ENCODE results near the gene INSIG2.

DNA sequence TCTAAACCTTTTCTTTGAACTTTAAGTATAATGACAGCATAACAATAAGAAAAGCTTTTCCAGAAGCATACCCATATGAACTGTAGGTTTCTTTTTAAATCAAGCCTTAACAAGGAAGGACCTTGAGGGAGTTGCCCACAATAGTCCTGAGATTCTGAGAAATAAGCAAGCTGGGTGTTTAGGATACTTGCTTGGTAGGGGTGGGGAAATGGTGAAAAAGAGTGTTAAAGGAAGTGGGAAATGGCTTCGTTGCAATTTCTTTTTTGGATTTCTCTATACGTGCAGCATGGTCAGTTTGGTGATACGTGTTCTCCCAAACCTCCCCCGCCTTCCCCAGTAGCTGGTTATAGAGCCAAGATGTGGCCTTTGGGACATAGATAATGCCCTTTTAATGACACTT, 17.2 kb downstream of the INSIG2 start:
- TF ChIP-seq, protein P1, sequence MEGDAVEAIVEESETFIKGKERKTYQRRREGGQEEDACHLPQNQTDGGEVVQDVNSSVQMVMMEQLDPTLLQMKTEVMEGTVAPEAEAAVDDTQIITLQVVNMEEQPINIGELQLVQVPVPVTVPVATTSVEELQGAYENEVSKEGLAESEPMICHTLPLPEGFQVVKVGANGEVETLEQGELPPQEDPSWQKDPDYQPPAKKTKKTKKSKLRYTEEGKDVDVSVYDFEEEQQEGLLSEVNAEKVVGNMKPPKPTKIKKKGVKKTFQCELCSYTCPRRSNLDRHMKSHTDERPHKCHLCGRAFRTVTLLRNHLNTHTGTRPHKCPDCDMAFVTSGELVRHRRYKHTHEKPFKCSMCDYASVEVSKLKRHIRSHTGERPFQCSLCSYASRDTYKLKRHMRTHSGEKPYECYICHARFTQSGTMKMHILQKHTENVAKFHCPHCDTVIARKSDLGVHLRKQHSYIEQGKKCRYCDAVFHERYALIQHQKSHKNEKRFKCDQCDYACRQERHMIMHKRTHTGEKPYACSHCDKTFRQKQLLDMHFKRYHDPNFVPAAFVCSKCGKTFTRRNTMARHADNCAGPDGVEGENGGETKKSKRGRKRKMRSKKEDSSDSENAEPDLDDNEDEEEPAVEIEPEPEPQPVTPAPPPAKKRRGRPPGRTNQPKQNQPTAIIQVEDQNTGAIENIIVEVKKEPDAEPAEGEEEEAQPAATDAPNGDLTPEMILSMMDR (IDR thresholded peaks at IDR 0.05), result no peak
- TF ChIP-seq POLR2A (IDR thresholded peaks at IDR 0.05), result no peak

Data from adrenal gland (tissue), 5 donors.